OCI-LY1 (cell line): ENCODE results near the gene GPC2.
"Not testable (repeated sequence)": the region's sequence is repeated elsewhere in the genome, so short reads cannot be mapped to it uniquely, and the experiment has no call there.

ENCODE experiments used
- H2AFZ ChIP-seq: fragments of 200-600 bp; sonication (generic), shearing (Covaris generic); 2 replicates; pipeline ENCODE4 v1.6.0; 2014; ENCODE audit warnings: antibody characterized with exemption, mild to moderate bottlenecking, low read length
- H3F3A ChIP-seq: fragments of 200-600 bp; sonication (generic), shearing (Covaris generic); 2 replicates; pipeline ENCODE4 v1.6.0; 2014; ENCODE audit warnings: mild to moderate bottlenecking, antibody characterized with exemption, low read length, moderate library complexity; ENCODE audit not compliant: insufficient read depth
- H3K27ac ChIP-seq: fragments of 200-600 bp; sonication (generic); 2 replicates; pipeline ENCODE4 v1.5.1; 2014; ENCODE audit warnings: low read length, mixed run types, mild to moderate bottlenecking, low read depth; ENCODE audit not compliant: poor library complexity, severe bottlenecking
- H3K27me3 ChIP-seq: fragments of 200-600 bp; sonication (generic); 2 replicates; pipeline ENCODE4 v1.6.0; 2014; ENCODE audit warnings: antibody characterized with exemption, mild to moderate bottlenecking, low read length, moderate library complexity; ENCODE audit not compliant: insufficient read depth
- H3K36me3 ChIP-seq: fragments of 200-600 bp; sonication (generic); 2 replicates; pipeline ENCODE4 v1.6.1; 2014; ENCODE audit warnings: mild to moderate bottlenecking, antibody characterized with exemption, low read length, moderate library complexity, mixed read lengths; ENCODE audit not compliant: insufficient read depth
- H3K4me1 ChIP-seq: fragments of 200-600 bp; sonication (generic); 2 replicates; pipeline ENCODE4 v1.5.1; 2014; ENCODE audit warnings: mild to moderate bottlenecking, low read length, moderate library complexity; ENCODE audit not compliant: insufficient read depth, severe bottlenecking
- H3K4me2 ChIP-seq: fragments of 200-600 bp; sonication (generic), shearing (Covaris generic); 2 replicates; pipeline ENCODE4 v1.6.1; 2014; ENCODE audit warnings: low read length
- H3K4me3 ChIP-seq: fragments of 200-600 bp; sonication (generic); 2 replicates; pipeline ENCODE4 v1.5.1; 2014; ENCODE audit warnings: low read length, low read depth, mild to moderate bottlenecking, mixed read lengths; ENCODE audit not compliant: poor library complexity, severe bottlenecking
- H3K79me2 ChIP-seq: fragments of 200-600 bp; shearing (Covaris generic); 2 replicates; pipeline ENCODE4 v1.6.1; 2016; ENCODE audit warnings: mixed run types, low read length, mixed read lengths; ENCODE audit not compliant: insufficient read depth
- H3K9ac ChIP-seq: fragments of 200-600 bp; sonication (generic), shearing (Covaris generic); 2 replicates; pipeline ENCODE4 v1.6.1; 2014; ENCODE audit warnings: mild to moderate bottlenecking, low read length, mixed read lengths
- H3K9me2 ChIP-seq: fragments of 200-600 bp; sonication (generic), shearing (Covaris generic); 2 replicates; pipeline ENCODE4 v1.6.1; 2014; ENCODE audit warnings: low read depth, mild to moderate bottlenecking, low read length, mixed read lengths
- H3K9me3 ChIP-seq: fragments of 200-600 bp; shearing (Covaris generic); 2 replicates; pipeline ENCODE4 v1.6.1; 2014; ENCODE audit warnings: low read length, mixed read lengths
- H4K20me1 ChIP-seq: fragments of 200-600 bp; sonication (generic), shearing (Covaris generic); 2 replicates; pipeline ENCODE4 v1.6.0; 2016; ENCODE audit warnings: mild to moderate bottlenecking, low read length; ENCODE audit not compliant: insufficient read depth
- CTCF ChIP-seq: fragments of 200-600 bp; sonication (generic), shearing (Covaris generic); IDR thresholded peaks from 2 replicates; pipeline ENCODE4 v1.5.1; 2017; ENCODE audit warnings: mild to moderate bottlenecking, antibody characterized with exemption, low read length, moderate library complexity, mixed read lengths
- EZH2 ChIP-seq: fragments of 200-600 bp; sonication (generic), shearing (Covaris generic); IDR thresholded peaks from 2 replicates; pipeline ENCODE4 v1.8.0; 2017; ENCODE audit warnings: borderline replicate concordance, mixed run types, mild to moderate bottlenecking, antibody characterized with exemption, low read length, moderate library complexity, mixed read lengths

GPC2 gene

GRCh38 chr7:100130608-100131453, 46.4 kb downstream of the GPC2 start:
- Histone ChIP-seq H2AFZ (no peak overlapping the region), H3K9ac (no peak overlapping the region), H3K79me2 (no peaks in the 10 kb centered on the region)

GRCh38 chr7:100130220-100130607, 47.0 kb downstream of the GPC2 start:
- not testable (repeated sequence) for H4K20me1 ChIP-seq, H3K4me2 ChIP-seq, H3K27me3 ChIP-seq, H3F3A ChIP-seq, H3K9me3 ChIP-seq, H3K36me3 ChIP-seq, H3K79me2 ChIP-seq, H2AFZ ChIP-seq, H3K27ac ChIP-seq, H3K9me2 ChIP-seq, H3K4me3 ChIP-seq, H3K9ac ChIP-seq
- H3K4me1 ChIP-seq: peaks cover 24% of the 10 kb centered on the region

More at GRCh38 chr7:100130608-100131453, 46.4 kb downstream of the GPC2 start:
- no peaks in the 10 kb centered on the region for H3K9me3 ChIP-seq
- H3F3A ChIP-seq: no peaks in the 10 kb centered on the region
- H3K4me1 ChIP-seq: peaks cover 18% of the 10 kb centered on the region
- H3K36me3 ChIP-seq: no peaks in the 10 kb centered on the region
- H3K27me3 ChIP-seq: no peaks in the 10 kb centered on the region
- TF ChIP-seq EZH2 (no peak), CTCF (peak; percentile 85)
- H3K9me2 ChIP-seq: no peaks in the 10 kb centered on the region
- H3K27ac ChIP-seq: no peak overlapping the region
- no peaks in the 10 kb centered on the region for H4K20me1 ChIP-seq
- H3K4me2 ChIP-seq: peak overlapping the region; percentile 26; the same call in 1 of the 2 replicates
- H3K4me3 ChIP-seq: no peak overlapping the region

GRCh38 chr7:100128637-100128963, 48.6 kb downstream of the GPC2 start:
- Histone ChIP-seq H2AFZ (no peak overlapping the region), H3K79me2 (no peaks in the 10 kb centered on the region), H3K27ac (no peak overlapping the region), H4K20me1 (no peaks in the 10 kb centered on the region), H3K4me3 (no peak overlapping the region), H3F3A (no peaks in the 10 kb centered on the region), H3K27me3 (no peaks in the 10 kb centered on the region), H3K9me3 (no peaks in the 10 kb centered on the region), H3K4me2 (no peak overlapping the region), H3K9ac (no peak overlapping the region; the same call in 1 of the 2 replicates), H3K9me2 (no peaks in the 10 kb centered on the region), H3K4me1 (peaks cover 32% of the 10 kb centered on the region), H3K36me3 (peaks cover 18% of the 10 kb centered on the region; the same call in 1 of the 2 replicates)
- no peak for TF ChIP-seq EZH2
- no peak for TF ChIP-seq CTCF
